NOMO-1 treated with dmso at 0.1 percent for 144 hours (cell line): ENCODE data around the gene TMEM271.
"Not testable (repeated sequence)": the region's sequence is repeated elsewhere in the genome, so short reads cannot be mapped to it uniquely, and the experiment has no call there.

Experiments
- DNase-seq: peaks from one replicate; lab custom pipeline; 2025; ENCODE audit not compliant: unreplicated experiment; lab: John Stamatoyannopoulos, UW

The TMEM271 gene

GRCh38 chr4:566508-567295 lies 9.4 kb downstream of the TMEM271 start:
- no peak for DNase-seq

- no peak for DNase-seq
Measured at GRCh38 chr4:566035-566434, 10.1 kb downstream of the TMEM271 start.

GRCh38 chr4:565614-566013 lies 10.5 kb downstream of the TMEM271 start:
- not testable (repeated sequence) for DNase-seq

- not testable (repeated sequence) for DNase-seq
Measured at GRCh38 chr4:562458-562857, 13.6 kb downstream of the TMEM271 start.

GRCh38 chr4:561426-561825 lies 14.7 kb downstream of the TMEM271 start:
- DNase-seq: no peak

GRCh38 chr4:560731-561291 lies 15.3 kb downstream of the TMEM271 start:
- no peak for DNase-seq

- DNase-seq: no peak
Measured at GRCh38 chr4:560061-560460, 16.0 kb downstream of the TMEM271 start.

GRCh38 chr4:555566-556275 lies 20.4 kb downstream of the TMEM271 start:
- no peak for DNase-seq

- not testable (repeated sequence) for DNase-seq
Measured at GRCh38 chr4:554793-555320, 21.2 kb downstream of the TMEM271 start.

GRCh38 chr4:552019-552418 lies 24.1 kb downstream of the TMEM271 start:
- no peak for DNase-seq

- not testable (repeated sequence) for DNase-seq
Measured at GRCh38 chr4:550268-550667, 25.8 kb downstream of the TMEM271 start.

- no peak for DNase-seq
Measured at GRCh38 chr4:548976-549375, 27.1 kb downstream of the TMEM271 start.

GRCh38 chr4:545612-546011 lies 30.5 kb downstream of the TMEM271 start:
- DNase-seq: no peak

- no peak for DNase-seq
Measured at GRCh38 chr4:544386-545105, 31.5 kb downstream of the TMEM271 start.

GRCh38 chr4:541271-541670 lies 34.8 kb downstream of the TMEM271 start:
- no peak for DNase-seq

- no peak for DNase-seq
Measured at GRCh38 chr4:538542-539142, 37.5 kb downstream of the TMEM271 start.

- no peak for DNase-seq
Measured at GRCh38 chr4:537436-538264, 38.4 kb downstream of the TMEM271 start.

- no peak for DNase-seq
Measured at GRCh38 chr4:536351-536972, 39.6 kb downstream of the TMEM271 start.

- no peak for DNase-seq
Measured at GRCh38 chr4:535924-536281, 40.2 kb downstream of the TMEM271 start.
